ENCODE results near the gene TMPRSS7.
A peak's percentile ranks its signal among the peaks of the same experiment; 100 is the strongest.

Gene TMPRSS7

DNA sequence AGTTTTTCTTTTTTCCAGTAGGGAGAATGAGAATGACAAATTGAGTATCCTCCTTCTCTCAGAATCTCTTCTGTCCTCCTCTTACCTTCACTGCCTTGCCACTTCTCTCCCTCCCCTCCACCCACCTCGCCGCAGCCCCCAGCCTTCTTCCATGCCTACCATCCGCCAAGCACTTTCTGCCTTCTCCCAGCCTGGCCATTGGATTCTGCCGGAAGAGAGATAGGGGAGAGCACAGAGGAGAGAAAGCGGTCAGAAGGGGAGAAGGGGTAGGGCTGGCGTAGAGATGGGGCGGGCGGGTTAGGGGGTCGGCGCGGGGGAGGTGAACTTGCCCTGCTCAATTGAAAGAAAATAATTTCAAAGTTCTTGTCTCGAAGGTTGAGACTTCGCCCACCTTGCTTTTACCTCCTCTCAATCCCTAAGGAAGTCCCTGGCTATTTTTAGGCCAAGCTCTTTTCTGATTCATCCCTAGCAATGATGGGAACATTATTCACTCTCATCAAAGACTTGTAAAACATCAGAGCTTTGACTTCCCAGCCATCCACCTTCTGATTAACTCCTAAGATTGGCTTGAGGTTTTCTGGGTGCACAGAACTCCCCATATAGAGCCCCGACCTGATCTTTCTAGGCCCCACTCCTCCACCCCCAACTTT lies 52.5 kb downstream of the TMPRSS7 start:
- DNase-seq (ENCODE audit: low spot score) (no peak), ATAC-seq (ENCODE audit: low read depth) (peak; percentile 50)
- Histone ChIP-seq H3K27me3 (ENCODE audit: insufficient read depth, poor library complexity, severe bottlenecking) (no peaks in the 10 kb centered on the region), H3K4me3 (ENCODE audit: severe bottlenecking) (peak overlapping the region; percentile 57), H3K27ac (ENCODE audit: poor library complexity, severe bottlenecking) (peak overlapping the region; percentile 62), H3K4me1 (ENCODE audit: insufficient read depth, poor library complexity, severe bottlenecking) (peaks cover 17% of the 10 kb centered on the region), H3K36me3 (ENCODE audit: low read depth) (no peaks in the 10 kb centered on the region), H3K9me3 (ENCODE audit: severe bottlenecking) (no peaks in the 10 kb centered on the region)
- TF ChIP-seq, protein P1, sequence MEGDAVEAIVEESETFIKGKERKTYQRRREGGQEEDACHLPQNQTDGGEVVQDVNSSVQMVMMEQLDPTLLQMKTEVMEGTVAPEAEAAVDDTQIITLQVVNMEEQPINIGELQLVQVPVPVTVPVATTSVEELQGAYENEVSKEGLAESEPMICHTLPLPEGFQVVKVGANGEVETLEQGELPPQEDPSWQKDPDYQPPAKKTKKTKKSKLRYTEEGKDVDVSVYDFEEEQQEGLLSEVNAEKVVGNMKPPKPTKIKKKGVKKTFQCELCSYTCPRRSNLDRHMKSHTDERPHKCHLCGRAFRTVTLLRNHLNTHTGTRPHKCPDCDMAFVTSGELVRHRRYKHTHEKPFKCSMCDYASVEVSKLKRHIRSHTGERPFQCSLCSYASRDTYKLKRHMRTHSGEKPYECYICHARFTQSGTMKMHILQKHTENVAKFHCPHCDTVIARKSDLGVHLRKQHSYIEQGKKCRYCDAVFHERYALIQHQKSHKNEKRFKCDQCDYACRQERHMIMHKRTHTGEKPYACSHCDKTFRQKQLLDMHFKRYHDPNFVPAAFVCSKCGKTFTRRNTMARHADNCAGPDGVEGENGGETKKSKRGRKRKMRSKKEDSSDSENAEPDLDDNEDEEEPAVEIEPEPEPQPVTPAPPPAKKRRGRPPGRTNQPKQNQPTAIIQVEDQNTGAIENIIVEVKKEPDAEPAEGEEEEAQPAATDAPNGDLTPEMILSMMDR (IDR thresholded peaks at IDR 0.05; ENCODE audit: poor library complexity, severe bottlenecking), result no peak

- no peak for ATAC-seq (ENCODE audit: low read depth)
- Histone ChIP-seq H3K36me3 (ENCODE audit: low read depth) (no peaks in the 10 kb centered on the region), H3K4me3 (ENCODE audit: severe bottlenecking) (peak overlapping the region; percentile 57)
Measured at GRCh38 chr3:112087746-112088145, 53.2 kb downstream of the TMPRSS7 start.

DNA sequence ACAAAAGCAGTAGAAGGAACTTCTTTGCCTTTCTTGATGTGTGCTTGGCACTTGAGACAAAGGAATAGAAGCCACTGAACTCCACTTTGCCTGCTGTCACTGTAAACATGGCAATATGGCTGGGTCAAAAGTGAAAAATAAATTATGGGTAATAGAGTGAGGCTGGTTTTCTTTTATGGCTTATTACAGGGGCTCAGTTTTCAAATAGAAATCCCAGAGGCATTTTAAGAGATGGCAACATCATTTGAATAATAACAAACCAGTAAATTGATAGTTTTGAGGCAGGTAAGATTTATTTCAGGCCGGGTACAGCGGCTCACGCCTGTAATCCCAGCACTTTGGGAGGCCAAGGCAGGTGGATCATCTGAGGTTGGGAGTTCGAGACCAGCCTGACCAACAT lies 54.4 kb downstream of the TMPRSS7 start:
- DNase-seq (ENCODE audit: low spot score) (no peak), ATAC-seq (ENCODE audit: low read depth) (no peak)
- peaks cover 17% of the 10 kb centered on the region for H3K4me1 ChIP-seq (ENCODE audit: insufficient read depth, poor library complexity, severe bottlenecking)
- no peaks in the 10 kb centered on the region for H3K27me3 ChIP-seq (ENCODE audit: insufficient read depth, poor library complexity, severe bottlenecking)
- H3K27ac ChIP-seq (ENCODE audit: poor library complexity, severe bottlenecking), result no peak overlapping the region
- H3K4me3 ChIP-seq (ENCODE audit: severe bottlenecking), result no peak overlapping the region
- no peaks in the 10 kb centered on the region for H3K9me3 ChIP-seq (ENCODE audit: severe bottlenecking)
- peaks cover 7% of the 10 kb centered on the region; the same call in 1 of the 2 replicates for H3K36me3 ChIP-seq (ENCODE audit: low read depth)
- TF ChIP-seq, protein P1 (IDR thresholded peaks at IDR 0.05; ENCODE audit: poor library complexity, severe bottlenecking), result no peak

More at GRCh38 chr3:112087746-112088145, 53.2 kb downstream of the TMPRSS7 start:
- Histone ChIP-seq H3K27ac (ENCODE audit: poor library complexity, severe bottlenecking) (peak overlapping the region; percentile 62), H3K4me1 (ENCODE audit: insufficient read depth, poor library complexity, severe bottlenecking) (peaks cover 17% of the 10 kb centered on the region), H3K9me3 (ENCODE audit: severe bottlenecking) (no peaks in the 10 kb centered on the region), H3K27me3 (ENCODE audit: insufficient read depth, poor library complexity, severe bottlenecking) (no peaks in the 10 kb centered on the region)
- TF ChIP-seq, protein P1 (IDR thresholded peaks at IDR 0.05; ENCODE audit: poor library complexity, severe bottlenecking), result no peak
- DNase-seq (ENCODE audit: low spot score), result no peak

GRCh38 chr3:112089956-112090886 lies 55.7 kb downstream of the TMPRSS7 start:
- ATAC-seq (ENCODE audit: low read depth) (no peak), DNase-seq (ENCODE audit: low spot score) (no peak)
- no peak overlapping the region for H3K27ac ChIP-seq (ENCODE audit: poor library complexity, severe bottlenecking)
- no peaks in the 10 kb centered on the region for H3K27me3 ChIP-seq (ENCODE audit: insufficient read depth, poor library complexity, severe bottlenecking)
- H3K9me3 ChIP-seq (ENCODE audit: severe bottlenecking), result no peaks in the 10 kb centered on the region
- TF ChIP-seq, protein P1 (IDR thresholded peaks at IDR 0.05; ENCODE audit: poor library complexity, severe bottlenecking), result no peak
- no peak overlapping the region for H3K4me3 ChIP-seq (ENCODE audit: severe bottlenecking)
- H3K4me1 ChIP-seq (ENCODE audit: insufficient read depth, poor library complexity, severe bottlenecking), result peaks cover 17% of the 10 kb centered on the region
- peaks cover 13% of the 10 kb centered on the region for H3K36me3 ChIP-seq (ENCODE audit: low read depth)
